K562 (cell line): Measurements from ENCODE around the gene EPHB1. TPM values are rescaled to one million over a fixed set of nuclear protein-coding genes. Genes with fewer than 3 reads are reported as not detected.

Source experiments
- ATAC-seq: fragments of 200-7000 bp; cut with Tn5 transposase; 3 replicates; pipeline ENCODE4 v1.9.1; 2020; ENCODE audit warnings: moderate library complexity
- BruUV-seq: library from RNA; stranded (reverse); fragments of 400-500 nt; replicated peaks from 2 replicates; lab custom pipeline; 2021; lab: Mats Ljungman, UMichigan
- CTCF ChIA-PET: fragments of 300-600 bp; formaldehyde crosslinking; extraction: SDS; loops from one replicate; lab custom pipeline; 2021; ENCODE audit warnings: low intra/inter-chr PET ratio; lab: Yijun Ruan, JAX
- POLR2A ChIA-PET: fragments of 300-600, 350-650 bp; sonication (Branson Sonifier 250); formaldehyde crosslinking; extraction: SDS; loops from one replicate; lab custom pipeline; 2021; ENCODE audit warnings: antibody characterized with exemption, inconsistent platforms; lab: Yijun Ruan, JAX
- DNase-seq, 4 experiments: peaks; one replicate each; pipeline versions ENCODE4 v3.0.0 to v3.0.0-alpha.2; 2011 to 2018; ENCODE audit warnings: low spot score in 3 of 4, mixed read lengths in 3 of 4; ENCODE audit errors: extremely low read depth in 1 of 4
- FAIRE-seq: peaks from 2 replicates; lab custom pipeline; 2011; peaks lifted over from hg19 to GRCh38; lab: Jason Lieb, UNC
- H2AFZ ChIP-seq: 2 replicates; pipeline ENCODE4 v1.6.0; 2011; ENCODE audit warnings: low read depth, low read length, control low read depth, inconsistent platforms
- H3K27ac ChIP-seq: fragments of 200-600 bp; 3 replicates; pipeline ENCODE4 v1.8.0; 2011; ENCODE audit warnings: low read depth, mild to moderate bottlenecking, control low read depth, inconsistent platforms, low read length, moderate library complexity, mixed read lengths; ENCODE audit errors: extremely low read depth
- H3K27me3 ChIP-seq, 2 experiments: fragments of 300-600 bp in 1 of 2; 2 replicates in 1 of 2; 3 replicates in 1 of 2; pipeline versions ENCODE4 v1.6.0 to v1.8.0; 2011; ENCODE audit warnings: inconsistent platforms in 2 of 2, low read length in 2 of 2, mild to moderate bottlenecking in 1 of 2, mixed read lengths in 1 of 2, moderate library complexity in 1 of 2; ENCODE audit not compliant: control insufficient read depth in 2 of 2, insufficient read depth in 2 of 2
- H3K36me3 ChIP-seq: fragments of 300-600 bp; 3 replicates; pipeline ENCODE4 v1.8.0; 2011; ENCODE audit warnings: mild to moderate bottlenecking, low read length, inconsistent platforms; ENCODE audit not compliant: control insufficient read depth, insufficient read depth
- H3K4me1 ChIP-seq, 2 experiments: fragments of 200-600 bp in 1 of 2; replicated peaks in 1 of 2; 2 replicates in 1 of 2; 3 replicates in 1 of 2; pipeline versions ENCODE4 v1.5.1 to v1.8.0; 2011; ENCODE audit warnings: inconsistent platforms in 2 of 2, low read length in 2 of 2, mild to moderate bottlenecking in 1 of 2, mixed read lengths in 1 of 2, moderate library complexity in 1 of 2; ENCODE audit not compliant: control insufficient read depth in 2 of 2, insufficient read depth in 2 of 2
- H3K4me2 ChIP-seq: 2 replicates; pipeline ENCODE4 v1.6.1; 2011; ENCODE audit warnings: low read length, control low read depth, inconsistent platforms, mixed read lengths; ENCODE audit not compliant: insufficient read depth
- H3K4me3 ChIP-seq: fragments of 200-600 bp; sonication (generic), shearing (Covaris generic); 2 replicates; pipeline ENCODE4 v1.5.1; 2016; ENCODE audit warnings: control low read depth, inconsistent platforms
- H3K79me2 ChIP-seq: fragments of 200-600 bp; 3 replicates; pipeline ENCODE4 v1.8.0; 2011; ENCODE audit warnings: low read length, inconsistent platforms; ENCODE audit not compliant: control insufficient read depth, insufficient read depth
- H3K9ac ChIP-seq, 2 experiments: 2 replicates each; pipeline versions ENCODE4 v1.6.0 to v1.6.1; 2011; ENCODE audit warnings: low read depth in 2 of 2, low read length in 2 of 2, control low read depth in 1 of 2, inconsistent platforms in 1 of 2, mild to moderate bottlenecking in 1 of 2, mixed read lengths in 1 of 2; ENCODE audit not compliant: insufficient read depth in 1 of 2
- H3K9me1 ChIP-seq: one replicate; pipeline ENCODE4 v1.6.0; 2011; ENCODE audit warnings: inconsistent platforms, mild to moderate bottlenecking, low read length, moderate library complexity; ENCODE audit not compliant: control insufficient read depth, insufficient read depth
- H3K9me3 ChIP-seq: replicated peaks from 2 replicates; pipeline ENCODE4 v1.5.1; 2011; ENCODE audit warnings: low read depth, low read length, inconsistent platforms; ENCODE audit not compliant: control insufficient read depth, insufficient read depth
- H4K20me1 ChIP-seq: replicated peaks from 2 replicates; pipeline ENCODE4 v1.6.1; 2011; ENCODE audit warnings: low read length, inconsistent platforms, mixed read lengths; ENCODE audit not compliant: control insufficient read depth, insufficient read depth
- BCL6 ChIP-seq: fragments of 250-450 bp; sonication (Bioruptor Pico); IDR thresholded peaks from 2 replicates; pipeline ENCODE4 v1.4.0; 2020
- MEF2D ChIP-seq: conservative IDR thresholded peaks from 2 replicates; pipeline ENCODE4 v1.6.1; 2016; ENCODE audit warnings: low read depth, missing genetic modification characterization, missing compliant biosample characterization
- RBM22 ChIP-seq: fragments of 200-400 bp; formaldehyde crosslinking; IDR thresholded peaks from 2 replicates; pipeline ENCODE4 v1.6.1; 2018; ENCODE audit warnings: low read length, low read depth; ENCODE audit not compliant: poor library complexity, severe bottlenecking
- SMARCA5 ChIP-seq: fragments of 450-650 bp; IDR thresholded peaks from 2 replicates; pipeline ENCODE4 v1.6.1; 2016
- SP1 ChIP-seq: sonication (generic); formaldehyde crosslinking; IDR thresholded peaks from 2 replicates; pipeline ENCODE4 v1.8.1; 2022; ENCODE audit warnings: mild to moderate bottlenecking, missing genetic modification reagents
- STAT5B ChIP-seq: fragments of 250-450 bp; sonication (Bioruptor Pico); IDR thresholded peaks from 2 replicates; pipeline ENCODE4 v1.8.0; 2021; ENCODE audit warnings: mild to moderate bottlenecking, inconsistent platforms
- TAF1 ChIP-seq: IDR thresholded peaks from 2 replicates; pipeline ENCODE4 v1.6.1; 2011; ENCODE audit warnings: mild to moderate bottlenecking, low read length, moderate library complexity; ENCODE audit not compliant: insufficient read depth, control insufficient read depth, severe bottlenecking; ENCODE audit errors: extremely low read depth
- ZNF347 ChIP-seq: fragments of 450-650 bp; formaldehyde crosslinking; IDR thresholded peaks from 2 replicates; pipeline ENCODE4 v1.4.0; 2020; ENCODE audit warnings: low read depth, mild to moderate bottlenecking, moderate library complexity
- WGBS: fragments of 100-300 bp; shearing (Covaris generic); methylation state at CpG from one replicate; pipeline ENCODE4 v1.1.6; 2016; ENCODE audit warnings: low coverage, mixed read lengths; ENCODE audit not compliant: insufficient coverage; ENCODE audit errors: missing lambda C conversion rate; 5-methylcytosine and 5-hydroxymethylcytosine counted together
- in situ Hi-C: fragments of 300-500 bp; cut with MboI; formaldehyde crosslinking; loops from 4 replicates; pipeline ENCODE4 v1.15.0; 2018; ENCODE audit warnings: inconsistent platforms, mixed read lengths
- intact Hi-C: fragments of 100-400 bp; cut with micrococcal nuclease; formaldehyde crosslinking; loops from 2 replicates; pipeline ENCODE4 v1.14.2; 2022
- polyA plus RNA-seq, 8 experiments: library from polyadenylated mRNA; depleted of rRNA in 4 of 8; stranded (reverse) in 5 of 8; unstranded in 3 of 8; fragments of >200 nt; fragmentation: Nextera tagmentation in 2 of 8; fragmentation: Illumina TruSeq in 1 of 8; extraction: Ambion mirVana in 2 of 8; extraction: Trizol in 1 of 8; gene quantifications; 2 replicates each; pipeline versions ENCODE4 v1.2.1 to v1.2.3, GENCODE V29; 2011 to 2014; ENCODE audit warnings: inconsistent platforms in 1 of 8, missing spikeins in 1 of 8
- total RNA-seq, 7 experiments: library from RNA; depleted of rRNA in 6 of 7; stranded (reverse); fragments of >200 nt in 6 of 7; fragmentation: Illumina TruSeq in 2 of 7; extraction: Trizol in 2 of 7; gene quantifications; 2 replicates each; pipeline versions ENCODE4 v1.2.1 to v1.2.3, GENCODE V29; 2011 to 2021; ENCODE audit warnings: low replicate concordance in 1 of 7

EPHB1 gene
- total and polyA plus RNA-seq, 9 of the 15 experiments (the other 6 are each of a cell fraction or from before 2014, with no cell fraction given) = 0.29 TPM; not detected in 8

- no peak for FAIRE-seq
- Histone ChIP-seq H3K27me3 (no peaks in the 10 kb centered on the region; a peak in 1 of 5 replicates), H3K4me3 (no peak overlapping the region), H3K4me1 (no peaks in the 10 kb centered on the region), H3K79me2 (no peaks in the 10 kb centered on the region), H3K4me2 (no peak overlapping the region), H3K27ac (no peak overlapping the region), H3K9me1 (no peaks in the 10 kb centered on the region), H3K36me3 (no peaks in the 10 kb centered on the region), H4K20me1 (no peaks in the 10 kb centered on the region), H3K9ac (no peak overlapping the region), H3K9me3 (no peaks in the 10 kb centered on the region), H2AFZ (no peak overlapping the region)
- ChIA-PET POLR2A (interaction anchor here (1.8 kb wide), 1 partner anchor 19 kb away, joined by 3 read pairs; no protein-coding TSS in a partner anchor), CTCF (no interaction called here)
- ATAC-seq = no peak
- DNase-seq = no peak
- TF ChIP-seq SMARCA5 = no peak
- no peak for TF ChIP-seq BCL6 (CRISPR knock-in tag)
- TF ChIP-seq TAF1 = no peak
- no peak for TF ChIP-seq RBM22
- no peak for TF ChIP-seq STAT5B (CRISPR knock-in tag)
- TF ChIP-seq ZNF347 (CRISPR knock-in tag) = no peak
- no peak for TF ChIP-seq SP1
- no peak for TF ChIP-seq MEF2D (tag)
- 3% methylated on average over 6 of the region's 7 CpGs for WGBS
- in situ Hi-C loops = no loop called here
- BruUV-seq = no TSS peak
- intact Hi-C loops = no loop called here
Measured at GRCh38 chr3:134898181-134898754, 103.2 kb downstream of the EPHB1 start.
